ENCODE results near the gene SPATA46.

- TF ChIP-seq SP1 (IDR thresholded peaks at IDR 0.05): no peak
- no peak for TF ChIP-seq ELF4 (IDR thresholded peaks at IDR 0.05)
- no peak for TF ChIP-seq ARNT (IDR thresholded peaks at IDR 0.05)
- no peak for TF ChIP-seq NFRKB (IDR thresholded peaks at IDR 0.05)
Measured at GRCh38 chr1:162351246-162351842, 25.3 kb downstream of the SPATA46 start.
